ENCODE data around the gene HOGA1.

DNA sequence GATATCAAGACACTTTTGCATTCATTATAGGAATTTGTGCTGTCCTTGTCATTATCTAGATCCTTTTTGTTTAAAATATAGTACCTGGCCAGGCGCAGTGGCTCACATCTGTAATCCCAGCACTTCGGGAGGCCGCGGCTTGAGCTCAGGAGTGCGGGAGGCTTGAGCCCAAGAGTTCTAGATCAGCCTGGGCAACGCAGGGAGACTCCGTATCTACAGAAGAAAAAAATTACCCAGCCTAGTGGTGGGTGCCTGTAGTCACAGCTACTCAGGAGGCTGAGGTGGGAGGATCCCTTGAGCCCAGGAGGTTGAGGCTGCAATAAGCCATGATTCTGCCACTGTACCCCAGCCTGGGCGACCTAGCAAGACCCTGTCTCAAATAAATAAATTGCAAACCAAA, 49.7 kb downstream of the HOGA1 start:
- TF ChIP-seq, protein P1, sequence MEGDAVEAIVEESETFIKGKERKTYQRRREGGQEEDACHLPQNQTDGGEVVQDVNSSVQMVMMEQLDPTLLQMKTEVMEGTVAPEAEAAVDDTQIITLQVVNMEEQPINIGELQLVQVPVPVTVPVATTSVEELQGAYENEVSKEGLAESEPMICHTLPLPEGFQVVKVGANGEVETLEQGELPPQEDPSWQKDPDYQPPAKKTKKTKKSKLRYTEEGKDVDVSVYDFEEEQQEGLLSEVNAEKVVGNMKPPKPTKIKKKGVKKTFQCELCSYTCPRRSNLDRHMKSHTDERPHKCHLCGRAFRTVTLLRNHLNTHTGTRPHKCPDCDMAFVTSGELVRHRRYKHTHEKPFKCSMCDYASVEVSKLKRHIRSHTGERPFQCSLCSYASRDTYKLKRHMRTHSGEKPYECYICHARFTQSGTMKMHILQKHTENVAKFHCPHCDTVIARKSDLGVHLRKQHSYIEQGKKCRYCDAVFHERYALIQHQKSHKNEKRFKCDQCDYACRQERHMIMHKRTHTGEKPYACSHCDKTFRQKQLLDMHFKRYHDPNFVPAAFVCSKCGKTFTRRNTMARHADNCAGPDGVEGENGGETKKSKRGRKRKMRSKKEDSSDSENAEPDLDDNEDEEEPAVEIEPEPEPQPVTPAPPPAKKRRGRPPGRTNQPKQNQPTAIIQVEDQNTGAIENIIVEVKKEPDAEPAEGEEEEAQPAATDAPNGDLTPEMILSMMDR (IDR thresholded peaks at IDR 0.05): peak in 4 of 6 experiments; percentile 10 to 39 (median 36)
- no peak for TF ChIP-seq POLR2A (IDR thresholded peaks at IDR 0.05)

Measured in Peyer's patch (tissue), 4 donors.